Measurements from ENCODE around the gene CCDC121.

Gene CCDC121

DNA sequence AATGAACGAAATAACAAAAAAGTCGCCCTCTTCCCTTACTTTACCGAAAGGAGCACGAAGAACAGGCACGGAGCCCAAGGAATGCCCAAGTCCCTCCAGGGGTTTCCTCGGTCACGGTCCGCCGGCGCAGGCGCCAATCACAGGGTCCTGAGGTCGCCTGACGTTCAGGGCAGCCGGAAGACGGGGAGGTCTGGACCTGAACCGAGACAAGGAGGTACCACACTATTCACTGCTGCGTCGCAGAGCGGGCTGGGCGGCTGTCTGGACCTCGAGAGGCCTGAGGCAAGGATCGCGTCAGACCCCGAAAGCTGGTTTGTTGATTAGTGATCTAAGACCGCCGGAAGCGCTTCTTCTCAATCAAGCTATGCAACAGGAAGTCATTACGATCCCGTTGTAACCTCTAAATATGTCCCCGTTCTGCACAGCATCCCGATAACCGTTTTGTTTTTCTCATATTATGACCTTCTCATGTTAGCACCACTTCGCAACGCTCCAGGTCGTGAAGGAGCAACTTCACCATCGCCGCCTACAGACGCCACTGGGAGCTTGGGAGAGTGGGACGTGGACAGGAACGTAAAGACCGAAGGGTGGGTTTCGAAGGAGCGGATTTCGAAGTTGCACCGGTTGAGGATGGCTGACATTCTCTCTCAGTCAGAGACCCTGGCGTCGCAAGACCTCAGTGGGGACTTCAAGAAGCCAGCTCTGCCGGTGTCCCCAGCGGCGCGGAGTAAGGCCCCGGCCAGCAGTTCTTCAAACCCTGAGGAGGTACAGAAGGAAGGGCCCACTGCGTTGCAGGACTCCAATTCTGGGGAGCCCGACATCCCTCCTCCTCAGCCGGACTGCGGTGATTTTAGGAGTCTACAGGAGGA, 34.7 kb upstream of the CCDC121 start, which contains the start of the genes SLC4A1AP and SUPT7L:
Gene SLC4A1AP, plus strand, starts transcription at position 605 of the 869 bp plus-strand sequence. Its CDS starts 26 bp downstream, at position 631.
Gene SUPT7L, minus strand, starts transcription at position 330 of the 869 bp plus-strand sequence. CDS start 1,422 bp downstream, outside the sequence.
- TF ChIP-seq, protein P1, sequence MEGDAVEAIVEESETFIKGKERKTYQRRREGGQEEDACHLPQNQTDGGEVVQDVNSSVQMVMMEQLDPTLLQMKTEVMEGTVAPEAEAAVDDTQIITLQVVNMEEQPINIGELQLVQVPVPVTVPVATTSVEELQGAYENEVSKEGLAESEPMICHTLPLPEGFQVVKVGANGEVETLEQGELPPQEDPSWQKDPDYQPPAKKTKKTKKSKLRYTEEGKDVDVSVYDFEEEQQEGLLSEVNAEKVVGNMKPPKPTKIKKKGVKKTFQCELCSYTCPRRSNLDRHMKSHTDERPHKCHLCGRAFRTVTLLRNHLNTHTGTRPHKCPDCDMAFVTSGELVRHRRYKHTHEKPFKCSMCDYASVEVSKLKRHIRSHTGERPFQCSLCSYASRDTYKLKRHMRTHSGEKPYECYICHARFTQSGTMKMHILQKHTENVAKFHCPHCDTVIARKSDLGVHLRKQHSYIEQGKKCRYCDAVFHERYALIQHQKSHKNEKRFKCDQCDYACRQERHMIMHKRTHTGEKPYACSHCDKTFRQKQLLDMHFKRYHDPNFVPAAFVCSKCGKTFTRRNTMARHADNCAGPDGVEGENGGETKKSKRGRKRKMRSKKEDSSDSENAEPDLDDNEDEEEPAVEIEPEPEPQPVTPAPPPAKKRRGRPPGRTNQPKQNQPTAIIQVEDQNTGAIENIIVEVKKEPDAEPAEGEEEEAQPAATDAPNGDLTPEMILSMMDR (IDR thresholded peaks at IDR 0.05; ENCODE audit: insufficient read depth, low read depth, low read length, missing control alignments): no peak
- H3K4me3 ChIP-seq (ENCODE audit: low read length): peak within 1 kb of the TSS; percentile 95
- DNase-seq (ENCODE audit: low read depth): peak; percentile 89

DNA sequence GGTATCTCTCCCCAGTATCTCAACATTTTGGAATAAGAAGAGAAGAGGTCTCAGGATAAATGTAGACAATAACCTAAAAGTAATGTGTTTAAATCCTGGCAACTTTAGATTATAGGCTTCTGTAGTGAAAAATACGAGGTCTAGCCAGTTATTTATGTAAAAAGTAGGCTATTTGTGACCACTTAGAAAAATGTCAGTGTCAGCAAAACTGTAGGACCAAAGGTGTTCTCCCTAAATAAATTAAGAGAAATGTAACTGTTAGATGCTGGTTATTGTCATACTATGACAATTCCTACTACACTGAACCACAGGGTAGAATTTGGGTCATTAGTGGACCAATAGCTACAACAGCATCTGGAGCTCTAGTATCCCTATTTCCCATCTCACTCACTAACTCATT, 32.6 kb upstream of the CCDC121 start:
- DNase-seq (ENCODE audit: low read depth): no peak
- no peak overlapping the region for H3K4me3 ChIP-seq (ENCODE audit: low read length)
- TF ChIP-seq, protein P1 (IDR thresholded peaks at IDR 0.05; ENCODE audit: insufficient read depth, low read depth, low read length, missing control alignments): no peak

DNA sequence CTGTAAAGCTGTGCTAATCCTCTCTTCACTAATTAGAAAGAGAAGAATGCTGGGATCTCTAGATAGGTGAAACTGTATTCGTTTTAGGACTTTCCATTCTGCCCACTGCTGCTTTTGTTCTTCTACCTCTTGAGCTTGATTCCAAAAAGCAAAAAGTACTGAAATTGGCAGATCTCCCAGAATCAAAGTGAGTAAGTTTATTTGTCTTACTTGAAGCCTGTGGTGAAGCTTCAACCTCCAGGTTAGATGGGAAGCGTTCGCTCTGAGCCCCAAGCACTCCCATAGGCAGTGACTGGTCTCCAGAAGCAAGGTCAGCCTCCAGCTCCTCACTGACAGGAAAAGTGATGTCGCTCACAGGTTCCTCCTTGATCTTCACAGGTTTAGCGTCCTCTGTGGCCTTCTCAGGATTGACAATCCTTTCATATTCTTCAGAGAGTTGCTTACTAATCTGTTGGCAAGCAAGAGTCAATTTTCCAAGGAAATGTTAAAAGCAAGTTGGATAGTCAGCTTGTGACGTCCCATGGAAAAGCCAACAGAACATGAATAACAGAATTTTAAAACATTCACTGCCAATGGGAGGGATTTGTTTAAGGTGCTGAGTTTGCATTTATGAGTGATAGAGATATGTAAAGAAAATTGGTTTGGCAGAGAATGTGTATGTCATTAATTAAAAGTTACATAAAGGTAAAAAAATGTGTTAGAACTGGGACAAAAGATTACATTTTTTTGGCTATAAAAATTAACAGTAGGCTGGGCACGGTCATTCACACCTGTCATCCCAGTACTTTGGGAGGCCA, 26.5 kb upstream of the CCDC121 start:
- TF ChIP-seq, protein P1 (IDR thresholded peaks at IDR 0.05; ENCODE audit: insufficient read depth, low read depth, low read length, missing control alignments): no peak
- peak; percentile 54 for DNase-seq (ENCODE audit: low read depth)
- no peak overlapping the region for H3K4me3 ChIP-seq (ENCODE audit: low read length)

DNA sequence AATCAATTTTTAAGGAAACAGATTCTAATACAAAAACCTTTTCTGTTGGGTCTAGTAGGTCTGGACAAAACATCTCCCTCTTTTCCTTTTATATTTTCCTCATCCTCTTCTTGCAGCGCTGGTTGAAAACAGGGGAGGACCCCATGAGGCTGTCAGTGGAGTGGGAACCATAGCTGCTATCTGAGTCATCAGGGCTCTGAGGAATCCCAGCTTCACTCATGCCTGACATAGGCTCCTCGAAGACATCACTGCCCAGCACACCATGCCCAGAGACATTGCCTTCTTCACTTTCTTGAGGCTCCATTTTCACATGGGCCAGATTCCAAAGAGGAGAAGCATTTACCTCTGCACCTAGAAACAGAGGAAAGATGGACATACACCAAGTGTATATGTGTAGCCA, 24.6 kb upstream of the CCDC121 start:
- H3K4me3 ChIP-seq (ENCODE audit: low read length): no peak overlapping the region
- TF ChIP-seq, protein P1 (IDR thresholded peaks at IDR 0.05; ENCODE audit: insufficient read depth, low read depth, low read length, missing control alignments): no peak
- peak; percentile 47 for DNase-seq (ENCODE audit: low read depth)

DNA sequence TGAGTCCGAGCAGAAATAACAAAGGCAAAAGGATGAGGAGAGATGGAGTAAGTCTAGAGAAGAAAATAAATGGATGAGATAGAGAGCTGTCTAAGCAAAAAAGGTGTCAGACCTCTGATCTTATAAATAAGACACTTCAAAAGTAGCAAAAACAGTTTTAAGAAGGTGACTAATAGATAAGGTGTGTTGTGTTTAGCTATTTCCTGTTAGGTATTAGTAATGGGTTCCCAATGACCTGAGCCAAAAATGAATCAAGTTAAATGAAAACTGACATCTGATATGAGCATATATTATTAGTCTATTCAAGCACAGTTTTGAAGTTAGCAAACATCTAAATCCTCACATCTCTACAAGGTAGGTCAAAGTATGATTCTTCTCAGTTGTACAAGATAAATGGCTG, 24.0 kb upstream of the CCDC121 start:
- peak; percentile 71 for DNase-seq (ENCODE audit: low read depth)
- TF ChIP-seq, protein P1 (IDR thresholded peaks at IDR 0.05; ENCODE audit: insufficient read depth, low read depth, low read length, missing control alignments): no peak
- H3K4me3 ChIP-seq (ENCODE audit: low read length): no peak overlapping the region

DNA sequence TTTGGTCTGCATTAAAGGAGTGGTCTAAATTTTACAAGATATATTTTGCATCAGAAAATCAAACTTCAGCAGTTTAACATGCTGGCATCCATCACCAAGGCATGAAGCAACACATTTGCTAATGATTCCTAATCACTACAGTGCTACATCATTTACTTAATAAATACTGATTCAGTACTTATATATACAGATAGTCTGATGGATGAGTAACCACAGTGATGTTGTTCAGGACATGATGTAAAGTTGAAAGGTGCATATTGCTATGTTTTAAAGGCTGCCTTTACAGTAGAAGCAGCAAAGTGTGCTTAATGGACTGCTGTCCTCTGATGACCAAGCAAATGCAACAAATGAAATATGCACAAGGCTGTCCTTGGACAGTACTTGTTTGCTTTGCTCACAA, 23.5 kb upstream of the CCDC121 start:
- TF ChIP-seq, protein P1 (IDR thresholded peaks at IDR 0.05; ENCODE audit: insufficient read depth, low read depth, low read length, missing control alignments): no peak
- peak; percentile 43 for DNase-seq (ENCODE audit: low read depth)
- no peak overlapping the region for H3K4me3 ChIP-seq (ENCODE audit: low read length)
